Femur (tissue), 1 donor: ENCODE data around the gene MXD3.

Source experiments
- DNase-seq: peaks from one replicate; pipeline ENCODE4 v3.0.0-alpha.2; 2017

Gene MXD3

GRCh38 chr5:177339107-177339638, 27.5 kb upstream of the MXD3 start:
- no peak for DNase-seq

- no peak for DNase-seq
Measured at GRCh38 chr5:177338251-177339106, 26.8 kb upstream of the MXD3 start.

GRCh38 chr5:177336603-177337494, 25.2 kb upstream of the MXD3 start:
- no peak for DNase-seq

- no peak for DNase-seq
Measured at GRCh38 chr5:177336112-177336511, 24.4 kb upstream of the MXD3 start.

GRCh38 chr5:177335701-177336065, 24.0 kb upstream of the MXD3 start:
- no peak for DNase-seq

GRCh38 chr5:177334781-177335700, 23.3 kb upstream of the MXD3 start:
- no peak for DNase-seq

- DNase-seq, result no peak
Measured at GRCh38 chr5:177334155-177334551, 22.5 kb upstream of the MXD3 start.

GRCh38 chr5:177333420-177334154, 21.9 kb upstream of the MXD3 start:
- DNase-seq, result no peak

- no peak for DNase-seq
Measured at GRCh38 chr5:177332896-177333260, 21.2 kb upstream of the MXD3 start.

GRCh38 chr5:177332031-177332895, 20.6 kb upstream of the MXD3 start:
- DNase-seq, result no peak

GRCh38 chr5:177330991-177331842, 19.5 kb upstream of the MXD3 start:
- no peak for DNase-seq

- DNase-seq, result no peak
Measured at GRCh38 chr5:177329883-177330282, 18.2 kb upstream of the MXD3 start.

- no peak for DNase-seq
Measured at GRCh38 chr5:177328545-177329231, 17.0 kb upstream of the MXD3 start.

- peak; percentile 62 for DNase-seq
Measured at GRCh38 chr5:177327539-177328522, 16.1 kb upstream of the MXD3 start.

- DNase-seq, result no peak
Measured at GRCh38 chr5:177325868-177326381, 14.2 kb upstream of the MXD3 start.

- DNase-seq, result no peak
Measured at GRCh38 chr5:177320879-177321278, 9.2 kb upstream of the MXD3 start.

GRCh38 chr5:177319913-177320588, 8.4 kb upstream of the MXD3 start:
- no peak for DNase-seq
